ENCODE data around the gene CDK17.
A peak's percentile ranks its signal among the peaks of the same experiment; 100 is the strongest.
"Not testable (repeated sequence)": the region's sequence is repeated elsewhere in the genome, so short reads cannot be mapped to it uniquely, and the experiment has no call there.

CDK17 gene

GRCh38 chr12:96417688-96418087 lies 17.4 kb upstream of the CDK17 start:
- not testable (repeated sequence) for DNase-seq

- no peak for DNase-seq
Measured at GRCh38 chr12:96416033-96416799, 16.0 kb upstream of the CDK17 start.

GRCh38 chr12:96414637-96415036 lies 14.4 kb upstream of the CDK17 start:
- DNase-seq, result no peak

GRCh38 chr12:96412431-96412830 lies 12.2 kb upstream of the CDK17 start:
- no peak for DNase-seq

GRCh38 chr12:96409731-96410130 lies 9.5 kb upstream of the CDK17 start:
- no peak for DNase-seq

- no peak for DNase-seq
Measured at GRCh38 chr12:96408993-96409392, 8.8 kb upstream of the CDK17 start.

- not testable (repeated sequence) for DNase-seq
Measured at GRCh38 chr12:96407429-96408097, 7.3 kb upstream of the CDK17 start.

GRCh38 chr12:96404696-96405095 lies 4.5 kb upstream of the CDK17 start:
- DNase-seq, result no peak

GRCh38 chr12:96403870-96404269 lies 3.6 kb upstream of the CDK17 start:
- no peak for DNase-seq

- not testable (repeated sequence) for DNase-seq
Measured at GRCh38 chr12:96402522-96402921, 2.3 kb upstream of the CDK17 start.

- no peak for DNase-seq
Measured at GRCh38 chr12:96402061-96402460, 1.8 kb upstream of the CDK17 start.

- DNase-seq, result peak; percentile 78
Measured at GRCh38 chr12:96401076-96401871, 1.0 kb upstream of the CDK17 start.

GRCh38 chr12:96400631-96401075 lies 414 bp upstream of the CDK17 start:
- no peak for DNase-seq

GRCh38 chr12:96399120-96399918 lies 920 bp downstream of the CDK17 start:
- DNase-seq, result peak; percentile 81

GRCh38 chr12:96398424-96399119 lies 1.7 kb downstream of the CDK17 start:
- no peak for DNase-seq

- DNase-seq, result no peak
Measured at GRCh38 chr12:96397756-96398423, 2.3 kb downstream of the CDK17 start.

- no peak for DNase-seq
Measured at GRCh38 chr12:96396914-96397313, 3.3 kb downstream of the CDK17 start.

GRCh38 chr12:96396209-96396608 lies 4.0 kb downstream of the CDK17 start:
- DNase-seq, result no peak

- DNase-seq, result no peak
Measured at GRCh38 chr12:96395236-96395635, 5.0 kb downstream of the CDK17 start.

GRCh38 chr12:96393229-96393628 lies 7.0 kb downstream of the CDK17 start:
- DNase-seq, result not testable (repeated sequence)

GRCh38 chr12:96392397-96392796 lies 7.8 kb downstream of the CDK17 start:
- no peak for DNase-seq
